Measurements from ENCODE around the gene PHLDA2. TPM values are rescaled to one million over a fixed set of nuclear protein-coding genes. Genes with fewer than 3 reads are reported as not detected.

PHLDA2 gene
- total RNA-seq, 1 experiment from 2014 or later = 18.9 TPM

- peak; percentile 72 for DNase-seq (ENCODE audit: low read depth)
Observed at GRCh38 chr11:2929950-2930703, 907 bp upstream of the PHLDA2 start.

- peak; percentile 78 for DNase-seq (ENCODE audit: low read depth)
Observed at GRCh38 chr11:2929531-2929949, 320 bp upstream of the PHLDA2 start.

GRCh38 chr11:2927851-2928604 is 1.2 kb downstream of the PHLDA2 start:
- DNase-seq (ENCODE audit: low read depth) = peak; percentile 68

- no peak for DNase-seq (ENCODE audit: low read depth)
Observed at GRCh38 chr11:2927121-2927800, 2.0 kb downstream of the PHLDA2 start.

- no peak for DNase-seq (ENCODE audit: low read depth)
Observed at GRCh38 chr11:2926611-2927051, 2.6 kb downstream of the PHLDA2 start.

- no peak for DNase-seq (ENCODE audit: low read depth)
Observed at GRCh38 chr11:2924821-2925675, 4.2 kb downstream of the PHLDA2 start.

- no peak for DNase-seq (ENCODE audit: low read depth)
Observed at GRCh38 chr11:2924381-2924780, 4.8 kb downstream of the PHLDA2 start.

- DNase-seq (ENCODE audit: low read depth) = no peak
Observed at GRCh38 chr11:2923446-2924375, 5.5 kb downstream of the PHLDA2 start.

- DNase-seq (ENCODE audit: low read depth) = no peak
Observed at GRCh38 chr11:2922655-2923054, 6.6 kb downstream of the PHLDA2 start.

- no peak for DNase-seq (ENCODE audit: low read depth)
Observed at GRCh38 chr11:2921742-2922493, 7.3 kb downstream of the PHLDA2 start.

- DNase-seq (ENCODE audit: low read depth) = no peak
Observed at GRCh38 chr11:2921261-2921660, 8.0 kb downstream of the PHLDA2 start.

GRCh38 chr11:2920343-2920742 is 8.9 kb downstream of the PHLDA2 start:
- DNase-seq (ENCODE audit: low read depth) = no peak

- DNase-seq (ENCODE audit: low read depth) = no peak
Observed at GRCh38 chr11:2919837-2920236, 9.4 kb downstream of the PHLDA2 start.

- no peak for DNase-seq (ENCODE audit: low read depth)
Observed at GRCh38 chr11:2919188-2919587, 10.0 kb downstream of the PHLDA2 start.

- DNase-seq (ENCODE audit: low read depth) = no peak
Observed at GRCh38 chr11:2917842-2918490, 11.3 kb downstream of the PHLDA2 start.

GRCh38 chr11:2916892-2917645 is 12.2 kb downstream of the PHLDA2 start:
- no peak for DNase-seq (ENCODE audit: low read depth)

GRCh38 chr11:2916114-2916891 is 12.9 kb downstream of the PHLDA2 start:
- no peak for DNase-seq (ENCODE audit: low read depth)

GRCh38 chr11:2915473-2915872 is 13.7 kb downstream of the PHLDA2 start:
- DNase-seq (ENCODE audit: low read depth) = no peak
